SH-SY5Y (cell line): Measurements from ENCODE around the gene SEMA3A.

Experiments
- GATA2 ChIP-seq: IDR thresholded peaks from 2 replicates; pipeline ENCODE4 v1.6.1; 2011; ENCODE audit warnings: mild to moderate bottlenecking, low read depth, low read length
- GATA3 ChIP-seq: IDR thresholded peaks from 2 replicates; pipeline ENCODE4 v1.6.1; 2011; ENCODE audit warnings: low read depth, mild to moderate bottlenecking, low read length, moderate library complexity

- TF ChIP-seq GATA3 (no peak), GATA2 (no peak)
Observed at GRCh38 chr7:84106291-84106690, 88.3 kb downstream of the SEMA3A start.
